Measurements from ENCODE around the gene CYB5RL.
"Not testable (repeated sequence)": the region's sequence is repeated elsewhere in the genome, so short reads cannot be mapped to it uniquely, and the experiment has no call there.

Gene CYB5RL

GRCh38 chr1:54186056-54186455 is 13.8 kb downstream of the CYB5RL start:
- DNase-seq = no peak

DNA sequence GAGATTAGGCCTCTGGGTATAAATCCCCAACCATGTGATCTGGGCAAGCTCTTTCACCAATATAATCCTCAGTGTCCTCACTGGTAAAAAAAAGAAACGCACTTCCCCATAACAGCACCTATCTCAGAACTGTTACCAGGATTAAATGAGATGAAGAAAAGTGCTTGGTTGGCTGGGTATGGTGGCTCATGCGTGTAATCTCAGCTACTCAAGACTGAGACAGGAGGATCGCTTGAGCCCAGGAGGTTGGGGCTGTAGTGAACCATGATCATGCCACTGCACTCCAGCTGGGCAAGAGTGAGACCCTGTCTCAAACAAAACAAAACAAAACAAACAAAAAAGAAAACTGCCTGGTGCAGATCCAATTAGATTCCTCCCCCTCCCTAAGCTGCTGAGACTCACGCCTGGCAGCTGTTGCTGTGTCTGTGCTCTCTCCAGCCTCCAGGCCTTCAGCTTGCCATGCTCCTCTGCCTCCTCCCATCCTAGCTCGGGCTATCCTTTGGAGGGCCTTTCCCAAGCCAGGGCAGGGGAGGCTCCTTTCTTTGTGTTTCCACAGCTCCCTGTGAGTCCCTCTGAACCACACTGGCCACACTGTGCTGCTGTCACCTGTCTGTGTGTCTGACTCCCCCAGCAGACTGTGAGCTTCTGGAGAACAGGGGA is 19.0 kb downstream of the CYB5RL start:
- DNase-seq = no peak

DNA sequence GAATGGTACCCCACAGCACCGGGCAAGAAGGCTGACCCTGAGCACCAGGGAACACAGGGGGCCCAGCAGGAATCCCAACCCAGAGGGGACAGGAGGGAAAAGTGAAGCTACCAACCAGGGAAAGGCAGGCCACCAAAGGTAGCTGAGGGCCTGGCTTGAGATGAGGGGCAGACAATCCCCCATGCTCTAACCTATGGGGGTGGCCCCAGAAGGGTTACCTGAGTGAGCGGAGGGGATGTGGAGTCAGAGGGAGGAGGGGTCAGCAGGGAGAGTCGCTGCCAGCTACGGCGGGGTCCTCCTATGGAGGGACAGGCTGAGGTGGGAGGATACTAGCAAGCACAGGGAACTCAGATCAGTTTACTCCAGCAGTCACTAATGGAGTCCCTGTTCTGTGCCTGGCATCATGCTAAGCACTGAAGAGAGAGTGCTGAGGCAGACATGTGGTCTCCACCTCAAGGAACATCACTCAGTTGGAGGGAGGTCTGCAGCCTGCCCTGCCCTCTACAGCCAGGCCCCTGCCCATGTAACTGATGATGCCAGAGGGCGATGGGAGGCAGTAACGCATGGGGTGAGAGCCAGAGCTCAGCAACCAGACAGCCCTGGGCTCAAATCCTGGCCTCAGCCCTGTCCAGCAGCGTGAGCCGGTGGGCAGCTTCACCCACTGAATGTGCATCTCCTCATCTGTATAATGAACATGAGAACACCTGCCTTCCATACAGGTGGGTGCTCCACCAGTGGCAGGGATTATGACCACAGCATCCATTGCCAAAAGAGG is 21.3 kb downstream of the CYB5RL start:
- no peak for DNase-seq

GRCh38 chr1:54177726-54178125 is 22.1 kb downstream of the CYB5RL start:
- DNase-seq = no peak

DNA sequence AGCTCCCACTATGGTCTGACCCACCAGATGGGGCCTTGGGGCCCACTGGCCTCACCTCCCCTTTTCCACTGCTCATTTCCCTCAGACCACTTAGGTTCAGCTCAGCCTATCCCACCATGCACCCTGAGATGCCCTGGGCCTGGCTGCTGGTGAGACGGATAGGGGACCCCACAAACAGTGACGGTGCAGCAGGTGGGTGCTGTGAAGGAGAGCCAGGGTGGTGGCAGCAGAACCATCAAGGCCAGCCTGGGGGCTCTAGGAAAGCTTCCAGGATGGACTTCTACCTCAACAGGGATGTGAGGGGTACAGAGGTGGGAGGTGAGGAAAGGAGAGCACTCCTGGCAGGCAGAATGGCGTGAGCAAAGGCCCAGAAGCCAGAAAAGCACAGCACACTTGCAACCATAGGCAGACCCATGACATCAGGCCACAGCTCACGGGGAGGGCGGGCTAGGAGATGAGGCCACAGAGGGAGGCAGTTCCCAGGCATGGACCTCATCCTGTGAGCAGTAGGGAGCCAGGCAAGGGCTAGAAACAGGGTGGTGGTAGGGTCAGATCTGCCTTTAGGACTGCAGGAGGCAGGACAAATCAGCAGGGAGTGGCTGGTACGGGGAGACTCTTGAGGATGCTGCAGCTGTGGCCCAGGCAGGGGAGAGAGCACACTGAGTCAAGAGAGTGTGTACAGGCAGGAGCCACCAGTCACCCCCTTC is 23.1 kb downstream of the CYB5RL start:
- DNase-seq = no peak

GRCh38 chr1:54174106-54174505 is 25.7 kb downstream of the CYB5RL start:
- DNase-seq = no peak

DNA sequence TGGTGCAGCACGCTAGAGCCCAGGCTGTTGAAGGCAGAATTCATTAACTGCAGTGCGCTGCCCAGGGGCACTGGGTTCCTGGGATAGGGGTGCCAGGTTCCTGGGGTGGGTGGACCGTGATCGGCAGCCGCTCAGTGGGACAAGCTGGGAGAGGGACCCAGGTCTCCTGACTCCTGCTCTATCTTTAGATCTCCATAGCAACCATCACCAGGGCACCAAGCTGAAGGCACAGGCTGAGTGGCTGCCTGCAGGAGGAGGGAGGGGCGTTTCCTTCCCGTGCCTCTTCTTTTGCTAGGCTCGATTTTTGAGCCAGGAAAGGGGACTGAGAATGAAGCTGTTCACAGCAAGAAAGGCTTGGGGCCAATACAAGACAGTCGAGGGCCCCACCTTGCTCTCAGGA is 26.1 kb downstream of the CYB5RL start:
- DNase-seq = no peak

- no peak for DNase-seq
These were observed 26.9 kb downstream of the CYB5RL start for GRCh38 chr1:54172614-54173599.

DNA sequence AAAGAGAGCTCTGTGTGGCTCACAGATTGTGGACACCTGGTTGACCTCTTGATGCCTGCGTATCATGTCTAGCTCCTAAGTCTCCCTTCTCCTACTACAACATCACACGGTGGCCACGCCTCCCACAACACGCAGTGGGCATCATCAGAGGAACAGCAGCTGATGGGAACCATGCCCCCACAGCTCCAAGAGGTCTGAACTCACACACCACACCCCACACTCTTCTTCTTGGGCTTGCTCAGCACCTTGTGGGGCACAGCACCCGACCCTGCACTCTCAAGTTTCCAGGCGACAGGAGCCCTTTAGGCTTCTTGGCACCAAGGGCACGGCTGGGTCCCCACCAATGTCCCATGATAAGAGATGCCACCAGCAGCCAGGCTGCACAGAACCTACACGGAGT is 28.2 kb downstream of the CYB5RL start:
- DNase-seq = no peak

DNA sequence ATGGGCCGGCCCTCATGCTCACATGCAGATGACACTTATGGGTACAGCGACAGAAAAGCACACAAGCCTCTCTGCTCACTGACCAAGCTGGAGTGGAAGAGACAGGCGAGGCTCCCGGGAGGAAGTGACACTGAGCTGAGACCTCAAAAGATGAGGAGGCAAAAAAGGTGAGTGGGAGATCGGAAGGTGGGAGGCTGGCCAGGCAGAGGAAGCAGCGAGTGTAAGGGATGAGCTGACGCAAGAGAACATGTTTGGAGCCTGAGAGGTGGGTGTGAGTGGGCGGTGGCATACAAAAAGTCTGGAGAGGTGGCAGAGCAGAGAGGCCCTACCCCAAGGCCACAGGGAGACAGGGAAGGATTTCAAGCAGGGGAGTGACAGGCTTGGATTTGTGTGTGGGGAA is 28.8 kb downstream of the CYB5RL start:
- DNase-seq = no peak

DNA sequence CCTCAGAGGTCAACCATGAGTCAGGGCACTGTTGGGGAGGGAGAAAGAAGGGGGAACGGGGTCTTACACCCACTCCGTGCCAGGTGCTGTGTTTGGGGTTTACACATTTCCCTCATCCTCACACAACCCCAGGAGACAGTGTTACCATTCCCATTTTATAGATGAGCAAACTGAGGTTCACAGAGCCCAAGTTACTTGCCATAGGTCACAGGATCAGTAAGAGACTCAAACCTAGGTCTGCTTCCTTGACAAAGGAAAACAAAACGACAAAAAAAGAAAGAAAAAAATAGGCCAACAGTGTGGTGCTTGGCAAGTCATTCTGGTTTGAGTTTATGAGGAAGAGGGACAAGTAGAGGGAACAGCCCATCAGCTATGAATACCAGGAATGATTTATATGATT is 30.8 kb downstream of the CYB5RL start:
- no peak for DNase-seq

- DNase-seq = no peak
These were observed 31.4 kb downstream of the CYB5RL start for GRCh38 chr1:54168206-54168965.

DNA sequence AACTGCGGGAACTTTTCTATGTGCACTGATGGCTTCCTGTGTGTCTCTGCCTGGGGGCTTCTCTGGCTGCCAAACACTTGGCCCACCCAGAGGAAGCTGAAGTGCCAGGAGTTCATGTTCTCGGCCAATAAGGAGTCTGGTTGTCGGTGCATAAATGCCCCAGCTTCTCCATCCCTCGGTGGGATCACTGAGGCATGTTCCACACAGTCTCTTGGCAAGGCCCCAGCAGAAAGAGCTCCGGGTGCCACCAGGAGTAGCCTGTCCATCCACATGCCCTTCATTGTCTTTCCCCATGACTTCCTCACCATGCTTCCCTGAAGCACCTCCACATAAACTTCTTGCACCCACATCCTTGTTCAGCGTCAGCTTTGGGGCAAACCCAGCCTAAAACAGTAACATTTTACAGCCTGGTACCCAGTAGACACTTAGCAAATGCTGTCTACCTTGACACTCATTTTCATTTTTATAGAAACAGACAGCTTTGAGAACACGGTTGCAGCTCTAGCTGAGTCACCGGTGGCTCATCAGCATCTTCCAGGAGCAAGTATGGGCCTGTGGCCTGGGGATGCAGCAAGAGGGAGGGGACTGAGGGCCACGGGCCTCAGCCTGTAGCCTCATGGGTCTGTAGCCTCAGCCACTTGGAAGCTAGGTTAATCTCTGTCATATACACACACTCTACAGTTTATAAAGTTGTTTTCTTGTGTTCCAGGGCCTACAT is 32.2 kb downstream of the CYB5RL start:
- DNase-seq = no peak

- not testable (repeated sequence) for DNase-seq
These were observed 33.5 kb downstream of the CYB5RL start for GRCh38 chr1:54166357-54166756.

DNA sequence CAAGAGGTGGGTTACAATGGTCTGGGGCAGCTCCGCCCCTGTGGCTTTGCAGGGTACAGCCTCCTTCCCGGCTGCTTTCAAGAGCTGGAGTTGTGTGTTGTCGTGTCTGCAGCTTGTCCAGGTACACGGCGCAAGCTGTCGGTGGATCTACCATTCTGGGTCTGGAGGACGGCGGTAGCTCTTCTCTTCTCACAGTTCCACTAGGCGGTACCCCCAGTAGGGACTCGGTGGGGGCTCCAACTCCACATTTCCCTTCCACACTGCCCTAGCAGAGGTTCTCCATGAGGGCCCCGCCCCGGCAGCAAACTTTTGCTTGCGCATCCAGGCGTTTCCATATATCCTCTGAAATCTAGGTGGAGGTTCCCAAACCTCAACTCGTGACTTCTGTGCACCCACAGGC is 34.7 kb downstream of the CYB5RL start:
- no peak for DNase-seq

DNA sequence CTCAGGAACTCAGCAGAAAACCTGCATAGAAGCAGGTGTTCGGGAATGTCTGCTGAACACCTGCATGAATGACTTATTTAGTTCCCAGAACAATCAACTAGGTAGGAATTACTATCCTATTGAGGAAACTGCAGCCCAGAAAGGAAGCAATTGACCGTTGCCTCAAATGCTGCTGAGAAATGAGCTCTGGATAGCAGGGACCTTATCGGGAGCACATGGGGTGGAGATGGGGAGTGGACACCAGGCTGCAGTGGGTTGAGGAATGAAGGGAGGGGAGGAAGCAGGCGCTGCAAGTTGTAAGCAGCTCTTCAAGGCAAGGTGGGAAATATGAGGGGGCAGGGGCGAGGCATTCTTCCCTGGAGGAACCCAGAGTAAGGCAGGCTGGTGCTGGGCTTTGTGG is 36.3 kb downstream of the CYB5RL start:
- no peak for DNase-seq

DNA sequence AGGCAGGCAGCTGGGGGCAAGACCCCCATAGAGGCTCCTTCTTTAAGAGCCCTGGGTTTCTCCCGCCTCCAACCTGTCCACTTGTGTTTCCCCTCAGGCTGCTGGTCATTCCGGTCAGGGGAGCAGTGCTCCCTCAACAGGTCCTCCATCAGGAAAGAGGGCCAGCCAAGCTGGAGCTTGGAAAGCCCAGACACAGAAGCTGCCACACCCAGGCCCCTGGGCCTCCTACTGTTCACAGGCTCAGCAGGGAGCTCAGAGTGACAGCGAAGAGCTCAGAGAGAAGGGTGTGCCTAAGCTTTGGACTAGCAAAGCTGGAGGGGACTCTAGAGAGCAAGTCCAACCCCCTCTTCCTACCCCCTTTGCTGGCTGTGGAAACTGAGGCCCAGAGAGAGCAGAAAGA is 36.8 kb downstream of the CYB5RL start:
- DNase-seq = no peak

DNA sequence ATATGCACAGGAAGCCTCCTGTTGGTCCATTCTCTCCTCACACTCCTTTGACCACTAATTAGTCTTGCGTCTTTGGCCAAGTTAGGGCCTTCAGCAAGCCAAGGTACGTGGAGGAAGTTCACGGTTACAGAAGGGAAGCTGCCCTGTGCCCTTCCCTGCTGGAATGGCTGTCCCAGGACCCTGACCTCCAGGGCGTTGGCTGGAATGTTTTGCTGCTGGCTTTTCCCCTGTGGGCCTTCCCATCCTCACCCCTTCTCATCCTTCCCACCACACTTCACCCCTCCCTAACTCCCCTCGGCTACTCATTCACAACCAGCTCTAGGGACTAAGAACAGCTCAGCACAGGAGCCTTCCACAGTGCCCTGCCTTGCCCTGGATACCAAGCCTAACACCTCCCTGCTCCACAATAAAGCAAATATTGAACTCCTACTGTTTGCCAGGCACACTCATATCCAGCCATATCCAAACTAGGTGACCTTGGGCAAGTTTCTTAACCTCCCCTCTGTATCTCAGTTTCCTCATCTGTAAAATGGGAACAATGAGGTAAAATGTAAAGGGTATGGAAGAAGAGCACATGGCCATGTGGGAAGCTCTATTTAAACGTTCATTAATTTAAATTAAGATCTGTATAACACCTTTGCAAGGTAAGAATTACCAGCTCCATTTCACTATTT is 38.2 kb downstream of the CYB5RL start:
- no peak for DNase-seq

- DNase-seq = no peak
These were observed 39.5 kb downstream of the CYB5RL start for GRCh38 chr1:54160351-54160750.

DNA sequence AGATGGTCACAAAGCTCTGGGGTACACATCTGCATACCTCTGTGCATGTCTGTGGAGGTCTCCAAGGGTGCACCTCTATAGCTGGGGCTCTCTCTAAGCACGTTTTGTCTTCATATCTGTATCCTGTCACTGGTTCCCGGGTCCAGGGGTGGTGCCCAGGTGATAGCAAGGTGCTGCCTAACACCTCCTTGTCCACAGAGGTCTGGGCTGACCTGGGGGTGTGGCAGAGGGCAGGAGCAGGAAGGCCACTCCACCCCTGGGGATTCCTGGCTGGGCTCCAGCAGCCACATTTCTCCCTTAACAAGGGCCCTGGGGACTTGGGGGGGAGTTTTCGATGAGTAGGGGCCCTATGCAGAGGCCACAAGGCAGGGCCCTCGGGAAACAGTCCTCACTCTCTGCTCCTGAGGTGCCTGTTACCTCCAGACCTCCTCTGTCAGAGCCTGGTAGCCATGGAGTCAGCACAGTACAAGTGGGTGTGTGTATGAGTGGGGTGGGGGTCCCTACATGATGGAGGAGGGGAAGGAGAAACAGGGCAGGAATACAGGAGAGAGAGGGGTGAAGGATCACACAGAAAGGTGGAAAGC is 40.0 kb downstream of the CYB5RL start:
- no peak for DNase-seq
